ENCODE data around the gene TRPM3.

GRCh38 chr9:70511858-70512257, 609.6 kb downstream of the TRPM3 start:
- TF ChIP-seq CTCF (IDR thresholded peaks at IDR 0.05) (no peak), NR3C1 (CRISPR knock-in tag; conservative IDR thresholded peaks at IDR 0.05; ENCODE audit: low read depth) (no peak), SMAD4 (CRISPR knock-in tag; IDR thresholded peaks at IDR 0.05) (no peak), USF2 (CRISPR knock-in tag; IDR thresholded peaks at IDR 0.05) (no peak), ZNF138 (CRISPR knock-in tag; conservative IDR thresholded peaks at IDR 0.05) (no peak), MAX (CRISPR knock-in tag; IDR thresholded peaks at IDR 0.05) (no peak), NFATC4 (CRISPR knock-in tag; IDR thresholded peaks at IDR 0.05) (no peak)

All from WTC11 (cell line).